ENCODE results near the gene SLC12A4. TPM values are rescaled to one million over a fixed set of nuclear protein-coding genes. Genes with fewer than 3 reads are reported as not detected.

Gene SLC12A4
- total RNA-seq, 1 donor from 2014 or later: 48.6 TPM

GRCh38 chr16:67963662-67964321, 4.6 kb downstream of the SLC12A4 start:
- intact Hi-C loops (cut with micrococcal nuclease): no loop called here

GRCh38 chr16:67963292-67963661, 5.2 kb downstream of the SLC12A4 start:
- intact Hi-C loops (cut with micrococcal nuclease): no loop called here

- intact Hi-C loops (cut with micrococcal nuclease): no loop called here
These were observed 6.3 kb downstream of the SLC12A4 start for GRCh38 chr16:67962135-67962534.

GRCh38 chr16:67961551-67961957, 6.9 kb downstream of the SLC12A4 start:
- intact Hi-C loops (cut with micrococcal nuclease): no loop called here

- intact Hi-C loops (cut with micrococcal nuclease): no loop called here
These were observed 8.7 kb downstream of the SLC12A4 start for GRCh38 chr16:67959536-67960329.

- intact Hi-C loops (cut with micrococcal nuclease): no loop called here
These were observed 10.8 kb downstream of the SLC12A4 start for GRCh38 chr16:67957622-67958021.

GRCh38 chr16:67954421-67955196, 13.8 kb downstream of the SLC12A4 start:
- intact Hi-C loops (cut with micrococcal nuclease): no loop called here

GRCh38 chr16:67953641-67954375, 14.6 kb downstream of the SLC12A4 start:
- intact Hi-C loops (cut with micrococcal nuclease): no loop called here

- intact Hi-C loops (cut with micrococcal nuclease): no loop called here
These were observed 17.0 kb downstream of the SLC12A4 start for GRCh38 chr16:67951485-67951884.

- intact Hi-C loops (cut with micrococcal nuclease): no loop called here
These were observed 18.0 kb downstream of the SLC12A4 start for GRCh38 chr16:67950335-67950843.

GRCh38 chr16:67949645-67950044, 18.8 kb downstream of the SLC12A4 start:
- intact Hi-C loops (cut with micrococcal nuclease): no loop called here

- intact Hi-C loops (cut with micrococcal nuclease): no loop called here
These were observed 20.4 kb downstream of the SLC12A4 start for GRCh38 chr16:67948015-67948414.

- intact Hi-C loops (cut with micrococcal nuclease): no loop called here
These were observed 21.4 kb downstream of the SLC12A4 start for GRCh38 chr16:67946966-67947558.

GRCh38 chr16:67946128-67946569, 22.3 kb downstream of the SLC12A4 start:
- intact Hi-C loops (cut with micrococcal nuclease): no loop called here

GRCh38 chr16:67945392-67945933, 23.0 kb downstream of the SLC12A4 start:
- intact Hi-C loops (cut with micrococcal nuclease): no loop called here

- intact Hi-C loops (cut with micrococcal nuclease): no loop called here
These were observed 23.6 kb downstream of the SLC12A4 start for GRCh38 chr16:67944690-67945391.

- intact Hi-C loops (cut with micrococcal nuclease): no loop called here
These were observed 24.6 kb downstream of the SLC12A4 start, which contains the start of gene LCAT for GRCh38 chr16:67943619-67944504. TSS of gene LCAT (minus strand) at chr16:67944120. CDS start at chr16:67944101, 19 bp downstream.

- intact Hi-C loops (cut with micrococcal nuclease): no loop called here
These were observed 25.2 kb downstream of the SLC12A4 start for GRCh38 chr16:67943256-67943618.
